ENCODE measurements around the gene HIF1A. TPM values are rescaled to one million over a fixed set of nuclear protein-coding genes. Genes with fewer than 3 reads are reported as not detected.

The HIF1A gene
- total and polyA plus RNA-seq, 2 of the 13 experiments (the other 11 are each of a cell fraction or from before 2014, with no cell fraction given) = 41.0 to 126 TPM

DNA sequence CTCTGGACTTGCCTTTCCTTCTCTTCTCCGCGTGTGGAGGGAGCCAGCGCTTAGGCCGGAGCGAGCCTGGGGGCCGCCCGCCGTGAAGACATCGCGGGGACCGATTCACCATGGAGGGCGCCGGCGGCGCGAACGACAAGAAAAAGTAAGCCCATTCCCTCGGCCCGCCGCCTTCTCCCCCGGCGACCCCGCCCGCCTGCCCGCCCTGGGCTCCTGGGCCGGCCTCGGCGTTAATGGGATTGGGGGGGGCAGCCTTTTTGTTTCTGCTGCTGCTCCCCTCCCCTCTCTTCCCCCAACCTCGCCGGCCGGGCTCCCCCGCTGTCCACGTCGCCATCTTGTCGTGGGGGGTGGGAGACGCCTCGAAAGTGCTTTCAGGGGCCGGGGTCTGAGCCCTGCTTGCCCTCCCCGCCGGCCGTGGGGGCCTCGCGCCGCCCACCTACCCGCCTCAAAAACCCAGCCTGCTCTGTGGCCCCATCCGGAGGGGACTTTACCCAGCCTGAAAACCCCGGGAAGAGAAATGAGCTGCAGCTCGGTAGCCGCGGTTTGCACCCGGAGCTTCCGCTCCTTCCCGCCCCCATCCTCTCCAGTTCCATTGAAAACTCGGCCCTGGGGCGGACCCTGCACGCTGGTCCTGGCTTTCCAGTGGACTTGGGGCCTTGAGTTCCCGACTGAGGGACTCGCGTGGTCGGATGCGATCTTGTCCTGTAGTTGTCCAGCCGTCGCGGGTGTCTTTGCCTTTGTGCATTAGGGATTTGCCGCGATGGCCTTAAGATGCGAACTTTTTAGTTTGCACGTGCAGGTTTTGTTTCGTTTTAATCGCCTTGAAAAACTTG is 598 bp downstream of the HIF1A start (continued):
- TF ChIP-seq ZNF383 (CRISPR knock-in tag; IDR thresholded peaks at IDR 0.05; ENCODE audit: borderline replicate concordance) (no peak), ZNF597 (CRISPR knock-in tag; IDR thresholded peaks at IDR 0.05) (no peak), ZBTB8A (CRISPR knock-in tag; IDR thresholded peaks at IDR 0.05; ENCODE audit: borderline replicate concordance, low read depth) (no peak), MYNN (CRISPR knock-in tag; IDR thresholded peaks at IDR 0.05; ENCODE audit: low read depth) (no peak), ZNF225 (CRISPR knock-in tag; IDR thresholded peaks at IDR 0.05) (no peak), ESRRA (CRISPR knock-in tag; IDR thresholded peaks at IDR 0.05; ENCODE audit: low read depth) (no peak), HNF4G (IDR thresholded peaks at IDR 0.05; ENCODE audit: borderline replicate concordance, low read depth, low read length) (0 out of 2 replicates have a peak, but pooled peaks have one; percentile 4), HNF4G (CRISPR knock-in tag; IDR thresholded peaks at IDR 0.05; ENCODE audit: borderline replicate concordance, low read depth) (no peak), MED1 (CRISPR knock-in tag; IDR thresholded peaks at IDR 0.05) (no peak), PAXIP1 (CRISPR knock-in tag; conservative IDR thresholded peaks at IDR 0.05) (no peak), ZNF333 (CRISPR knock-in tag; IDR thresholded peaks at IDR 0.05; ENCODE audit: borderline replicate concordance) (no peak; the same call in 1 of the 2 replicates), SP4 (CRISPR knock-in tag; IDR thresholded peaks at IDR 0.05) (no peak), HOXA7 (CRISPR knock-in tag; IDR thresholded peaks at IDR 0.05) (no peak), ZSCAN20 (CRISPR knock-in tag; IDR thresholded peaks at IDR 0.05; ENCODE audit: borderline replicate concordance) (0 out of 2 replicates have a peak, but pooled peaks have one; percentile 65), DNMT1 (CRISPR knock-in tag; IDR thresholded peaks at IDR 0.05) (no peak), ZNF350 (CRISPR knock-in tag; IDR thresholded peaks at IDR 0.05; ENCODE audit: borderline replicate concordance, low read depth) (peak; percentile 49; the same call in 1 of the 2 replicates), ETV5 (CRISPR knock-in tag; IDR thresholded peaks at IDR 0.05; ENCODE audit: borderline replicate concordance) (no peak), SYNCRIP (IDR thresholded peaks at IDR 0.05; ENCODE audit: insufficient read depth, low read depth, low read length) (no peak), NCOR1 (IDR thresholded peaks at IDR 0.05; ENCODE audit: borderline replicate concordance, low read length) (0 out of 2 replicates have a peak, but pooled peaks have one; percentile 15), ZNF124 (CRISPR knock-in tag; IDR thresholded peaks at IDR 0.05) (no peak; the same call in 1 of the 2 replicates), ZNF501 (CRISPR knock-in tag; IDR thresholded peaks at IDR 0.05) (peak; percentile 75), ATF3 (CRISPR knock-in tag; IDR thresholded peaks at IDR 0.05) (no peak), NFE2 (CRISPR knock-in tag; IDR thresholded peaks at IDR 0.05) (no peak)
- TF ChIP-seq, protein P1, sequence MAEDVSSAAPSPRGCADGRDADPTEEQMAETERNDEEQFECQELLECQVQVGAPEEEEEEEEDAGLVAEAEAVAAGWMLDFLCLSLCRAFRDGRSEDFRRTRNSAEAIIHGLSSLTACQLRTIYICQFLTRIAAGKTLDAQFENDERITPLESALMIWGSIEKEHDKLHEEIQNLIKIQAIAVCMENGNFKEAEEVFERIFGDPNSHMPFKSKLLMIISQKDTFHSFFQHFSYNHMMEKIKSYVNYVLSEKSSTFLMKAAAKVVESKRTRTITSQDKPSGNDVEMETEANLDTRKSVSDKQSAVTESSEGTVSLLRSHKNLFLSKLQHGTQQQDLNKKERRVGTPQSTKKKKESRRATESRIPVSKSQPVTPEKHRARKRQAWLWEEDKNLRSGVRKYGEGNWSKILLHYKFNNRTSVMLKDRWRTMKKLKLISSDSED (CRISPR knock-in tag; IDR thresholded peaks at IDR 0.05) = no peak

Data from HepG2 (cell line).